SK-N-SH (cell line): Measurements from ENCODE around the gene ID2. TPM values are rescaled to one million over a fixed set of nuclear protein-coding genes. Genes with fewer than 3 reads are reported as not detected.

Experiments
- CTCF ChIA-PET: fragments of 300-600, 350-600 bp; formaldehyde crosslinking; extraction: SDS; loops from one replicate; lab custom pipeline; 2021; lab: Yijun Ruan, JAX
- POLR2A ChIA-PET: fragments of 350-600 bp; sonication (Branson Sonifier 250); formaldehyde crosslinking; extraction: SDS; loops from one replicate; lab custom pipeline; 2020; ENCODE audit warnings: antibody characterized with exemption, inconsistent platforms; lab: Yijun Ruan, JAX
- DNase-seq: peaks from one replicate; pipeline ENCODE4 v3.0.0; 2012
- H2AFZ ChIP-seq: fragments of 200-600 bp; sonication (generic); 2 replicates; pipeline ENCODE4 v1.8.1; 2016; ENCODE audit warnings: antibody characterized with exemption, mild to moderate bottlenecking, low read depth
- H3F3A ChIP-seq: fragments of 200-600 bp; sonication (generic); replicated peaks from 2 replicates; pipeline ENCODE3; 2016; ENCODE audit warnings: antibody characterized with exemption, mild to moderate bottlenecking; ENCODE audit not compliant: insufficient read depth
- H3K27ac ChIP-seq, 2 experiments: fragments of 200-500 bp in 1 of 2; fragments of 200-600 bp in 1 of 2; sonication (Bioruptor generic) in 1 of 2; sonication (generic), shearing (Covaris generic) in 1 of 2; 2 replicates each; pipeline versions ENCODE4 v1.5.1 to v1.6.1; 2014 to 2016; ENCODE audit warnings: low read depth in 2 of 2, inconsistent platforms in 1 of 2, low read length in 1 of 2, mild to moderate bottlenecking in 1 of 2, mixed read lengths in 1 of 2
- H3K27me3 ChIP-seq: fragments of 200-600 bp; sonication (generic), shearing (Covaris generic); 2 replicates; pipeline ENCODE4 v1.6.1; 2016; ENCODE audit warnings: mixed run types; ENCODE audit not compliant: insufficient read depth
- H3K36me3 ChIP-seq, 2 experiments: fragments of 200-500 bp in 1 of 2; fragments of 200-600 bp in 1 of 2; sonication (Bioruptor generic) in 1 of 2; sonication (generic) in 1 of 2; replicated peaks in 1 of 2; 2 replicates each; pipeline versions ENCODE3 to v1.5.1; 2014 to 2016; ENCODE audit warnings: low read length in 1 of 2, mild to moderate bottlenecking in 1 of 2; ENCODE audit not compliant: insufficient read depth in 2 of 2, control insufficient read depth in 1 of 2
- H3K4me1 ChIP-seq, 2 experiments: fragments of 200-500 bp in 1 of 2; fragments of 200-600 bp in 1 of 2; sonication (Bioruptor generic) in 1 of 2; sonication (generic), shearing (Covaris generic) in 1 of 2; 2 replicates each; pipeline versions ENCODE4 v1.5.1 to v1.6.1; 2014 to 2016; ENCODE audit warnings: low read depth in 1 of 2, low read length in 1 of 2, mixed run types in 1 of 2; ENCODE audit not compliant: insufficient read depth in 2 of 2, control insufficient read depth in 1 of 2
- H3K4me2 ChIP-seq: fragments of 200-600 bp; sonication (generic), shearing (Covaris generic); 2 replicates; pipeline ENCODE4 v1.6.1; 2017; ENCODE audit warnings: mixed run types
- H3K4me3 ChIP-seq, 2 experiments: fragments of 200-500 bp in 1 of 2; fragments of 200-600 bp in 1 of 2; sonication (Bioruptor generic) in 1 of 2; sonication (generic), shearing (Covaris generic) in 1 of 2; 2 replicates each; pipeline versions ENCODE4 v1.5.1 to v1.8.1; 2014 to 2016; ENCODE audit warnings: low read depth in 2 of 2, inconsistent platforms in 1 of 2, low read length in 1 of 2, mild to moderate bottlenecking in 1 of 2, mixed read lengths in 1 of 2, moderate library complexity in 1 of 2
- H3K79me2 ChIP-seq: fragments of 200-600 bp; sonication (generic); 2 replicates; pipeline ENCODE4 v1.8.1; 2017; ENCODE audit warnings: mild to moderate bottlenecking; ENCODE audit not compliant: insufficient read depth
- H3K9ac ChIP-seq: fragments of 200-600 bp; sonication (generic); 2 replicates; pipeline ENCODE4 v1.6.1; 2017; ENCODE audit warnings: mixed run types
- H3K9me2 ChIP-seq: fragments of 200-600 bp; sonication (generic); 2 replicates; pipeline ENCODE4 v1.6.1; 2017; ENCODE audit warnings: mixed run types
- H3K9me3 ChIP-seq: fragments of 200-600 bp; sonication (generic); 2 replicates; pipeline ENCODE4 v1.6.1; 2017; ENCODE audit warnings: mixed run types, mild to moderate bottlenecking, moderate library complexity
- H4K20me1 ChIP-seq: fragments of 200-600 bp; sonication (generic); 2 replicates; pipeline ENCODE4 v1.6.1; 2017; ENCODE audit warnings: mild to moderate bottlenecking, mixed run types; ENCODE audit not compliant: insufficient read depth
- CHD2 ChIP-seq: fragments of 150-350 bp; IDR thresholded peaks from 2 replicates; pipeline ENCODE4 v1.6.1; 2018; ENCODE audit warnings: low read length; ENCODE audit not compliant: partially characterized antibody
- ELF1 ChIP-seq: IDR thresholded peaks from 2 replicates; pipeline ENCODE4 v1.4.0; 2012
- FOXM1 ChIP-seq: IDR thresholded peaks from 2 replicates; pipeline ENCODE4 v1.4.0; 2012; ENCODE audit warnings: low read depth, mild to moderate bottlenecking
- GATA2 ChIP-seq: sonication (generic); formaldehyde crosslinking; IDR thresholded peaks from 2 replicates; pipeline ENCODE4 v1.5.0; 2020; ENCODE audit warnings: mild to moderate bottlenecking, missing genetic modification reagents
- JUND ChIP-seq: IDR thresholded peaks from 2 replicates; pipeline ENCODE4 v1.4.0; 2012
- NFIC ChIP-seq: IDR thresholded peaks from 2 replicates; pipeline ENCODE4 v1.4.0; 2012; ENCODE audit warnings: borderline replicate concordance
- POLR2AphosphoS5 ChIP-seq: IDR thresholded peaks from 2 replicates; pipeline ENCODE4 v1.6.1; 2012; ENCODE audit warnings: low read depth, low read length
- RAD21 ChIP-seq: IDR thresholded peaks from 2 replicates; pipeline ENCODE4 v1.6.1; 2012; ENCODE audit warnings: mild to moderate bottlenecking, low read length
- RCOR1 ChIP-seq: fragments of 150-350 bp; IDR thresholded peaks from 2 replicates; pipeline ENCODE4 v1.6.1; 2017; ENCODE audit warnings: antibody characterized with exemption, low read length
- ZBTB33 ChIP-seq: IDR thresholded peaks from 2 replicates; pipeline ENCODE4 v1.4.0; 2012; ENCODE audit warnings: low read depth, borderline replicate concordance
- WGBS: methylation state at CpG from one replicate; pipeline ENCODE4 v1.1.6; 2017; ENCODE audit warnings: low lambda C conversion rate; 5-methylcytosine and 5-hydroxymethylcytosine counted together
- polyA plus RNA-seq, 3 experiments: library from polyadenylated mRNA; depleted of rRNA; stranded (reverse); fragments of >200 nt; gene quantifications; 2 replicates each; pipeline ENCODE4 v1.2.3, GENCODE V29; 2012
- TF ChIP-seq, protein P1 (sequence below): IDR thresholded peaks from 2 replicates; pipeline ENCODE4 v1.6.1; 2012; ENCODE audit warnings: mild to moderate bottlenecking, low read depth, low read length, moderate library complexity

Gene ID2
- polyA plus RNA-seq, 1 of the 3 experiments (the other 2 are of a cell fraction), result 459 TPM

- Histone ChIP-seq H2AFZ (no peak overlapping the region), H3K4me2 (no peak overlapping the region), H4K20me1 (no peaks in the 10 kb centered on the region), H3F3A (peaks cover 26% of the 10 kb centered on the region), H3K27me3 (no peaks in the 10 kb centered on the region), H3K36me3 (no peaks in the 10 kb centered on the region), H3K4me1 (peaks cover 14 to 23% of the 10 kb centered on the region in 2 experiments), H3K79me2 (no peaks in the 10 kb centered on the region; the same call in 1 of the 2 replicates), H3K9me3 (no peaks in the 10 kb centered on the region), H3K27ac (no peak overlapping the region), H3K9me2 (no peaks in the 10 kb centered on the region), H3K9ac (no peak overlapping the region), H3K4me3 (no peak overlapping the region)
- no peak for TF ChIP-seq RAD21
- no peak for TF ChIP-seq POLR2AphosphoS5
- TF ChIP-seq GATA2 (CRISPR knock-in tag), result no peak
- TF ChIP-seq ZBTB33, result no peak
- no peak for TF ChIP-seq RCOR1
- no peak for TF ChIP-seq JUND
- no peak for TF ChIP-seq CHD2
- POLR2A ChIA-PET, result no interaction called here
- WGBS, result 92% methylated on average over 8 of the region's 8 CpGs
- no peak for DNase-seq
- CTCF ChIA-PET, result no interaction called here
Measured at GRCh38 chr2:8674420-8675009, 7.3 kb upstream of the ID2 start.

- Histone ChIP-seq H3K36me3 (no peaks in the 10 kb centered on the region), H3K27ac (no peak overlapping the region)
Measured at GRCh38 chr2:8675543-8675942, 6.3 kb upstream of the ID2 start.

More at GRCh38 chr2:8675543-8675942, 6.3 kb upstream of the ID2 start:
- H3F3A ChIP-seq, result peaks cover 37% of the 10 kb centered on the region
- DNase-seq, result no peak
- no peak overlapping the region for H3K4me2 ChIP-seq
- no peaks in the 10 kb centered on the region for H3K27me3 ChIP-seq
- TF ChIP-seq FOXM1 (no peak), NFIC (no peak), ELF1 (no peak)
- TF ChIP-seq, protein P1, sequence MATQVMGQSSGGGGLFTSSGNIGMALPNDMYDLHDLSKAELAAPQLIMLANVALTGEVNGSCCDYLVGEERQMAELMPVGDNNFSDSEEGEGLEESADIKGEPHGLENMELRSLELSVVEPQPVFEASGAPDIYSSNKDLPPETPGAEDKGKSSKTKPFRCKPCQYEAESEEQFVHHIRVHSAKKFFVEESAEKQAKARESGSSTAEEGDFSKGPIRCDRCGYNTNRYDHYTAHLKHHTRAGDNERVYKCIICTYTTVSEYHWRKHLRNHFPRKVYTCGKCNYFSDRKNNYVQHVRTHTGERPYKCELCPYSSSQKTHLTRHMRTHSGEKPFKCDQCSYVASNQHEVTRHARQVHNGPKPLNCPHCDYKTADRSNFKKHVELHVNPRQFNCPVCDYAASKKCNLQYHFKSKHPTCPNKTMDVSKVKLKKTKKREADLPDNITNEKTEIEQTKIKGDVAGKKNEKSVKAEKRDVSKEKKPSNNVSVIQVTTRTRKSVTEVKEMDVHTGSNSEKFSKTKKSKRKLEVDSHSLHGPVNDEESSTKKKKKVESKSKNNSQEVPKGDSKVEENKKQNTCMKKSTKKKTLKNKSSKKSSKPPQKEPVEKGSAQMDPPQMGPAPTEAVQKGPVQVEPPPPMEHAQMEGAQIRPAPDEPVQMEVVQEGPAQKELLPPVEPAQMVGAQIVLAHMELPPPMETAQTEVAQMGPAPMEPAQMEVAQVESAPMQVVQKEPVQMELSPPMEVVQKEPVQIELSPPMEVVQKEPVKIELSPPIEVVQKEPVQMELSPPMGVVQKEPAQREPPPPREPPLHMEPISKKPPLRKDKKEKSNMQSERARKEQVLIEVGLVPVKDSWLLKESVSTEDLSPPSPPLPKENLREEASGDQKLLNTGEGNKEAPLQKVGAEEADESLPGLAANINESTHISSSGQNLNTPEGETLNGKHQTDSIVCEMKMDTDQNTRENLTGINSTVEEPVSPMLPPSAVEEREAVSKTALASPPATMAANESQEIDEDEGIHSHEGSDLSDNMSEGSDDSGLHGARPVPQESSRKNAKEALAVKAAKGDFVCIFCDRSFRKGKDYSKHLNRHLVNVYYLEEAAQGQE, result no peak
- TF ChIP-seq, all 33 proteins: peak for 0
- Histone ChIP-seq H3K4me1 (peaks cover 19 to 33% of the 10 kb centered on the region in 2 experiments), H2AFZ (no peak overlapping the region), H3K4me3 (no peak overlapping the region; a peak in 1 of 4 replicates), H3K9ac (no peak overlapping the region), H3K9me2 (no peaks in the 10 kb centered on the region), H3K79me2 (no peaks in the 10 kb centered on the region; the same call in 1 of the 2 replicates), H3K9me3 (no peaks in the 10 kb centered on the region), H4K20me1 (no peaks in the 10 kb centered on the region)
- ChIA-PET CTCF (no interaction called here), POLR2A (no interaction called here)
- WGBS, result 100% methylated on average over 5 of the region's 5 CpGs
